Caco-2 (cell line): Measurements from ENCODE around the gene SLC47A2. TPM values are rescaled to one million over a fixed set of nuclear protein-coding genes. Genes with fewer than 3 reads are reported as not detected.

Experiments
- BruUV-seq: library from RNA; stranded (reverse); fragments of 400-500 nt; replicated peaks from 2 replicates; lab custom pipeline; 2021; lab: Mats Ljungman, UMichigan
- CTCF ChIA-PET: fragments of 300-600 bp; sonication (Branson Sonifier 250); formaldehyde crosslinking; loops from one replicate; lab custom pipeline; 2022; ENCODE audit warnings: antibody characterized with exemption; lab: Charles Lee
- POLR2A ChIA-PET: fragments of 300-600 bp; sonication (Branson Sonifier 250); formaldehyde crosslinking; loops from one replicate; lab custom pipeline; 2022; ENCODE audit warnings: antibody characterized with exemption; lab: Charles Lee
- DNase-seq, 2 experiments: peaks; one replicate each; pipeline versions ENCODE4 v3.0.0 to v3.0.0-alpha.2; 2020 to 2022
- H3K27me3 ChIP-seq: replicated peaks from 2 replicates; pipeline ENCODE4 v1.6.0; 2011; ENCODE audit warnings: low read length; ENCODE audit not compliant: control insufficient read depth, insufficient read depth
- H3K36me3 ChIP-seq: 2 replicates; pipeline ENCODE4 v1.5.1; 2011; ENCODE audit warnings: low read length; ENCODE audit not compliant: control insufficient read depth, insufficient read depth
- H3K4me1 ChIP-seq: fragments of 250-450 bp; sonication (Bioruptor Pico); 2 replicates; pipeline ENCODE4 v1.5.1; 2020; ENCODE audit warnings: mild to moderate bottlenecking
- H3K4me3 ChIP-seq: 2 replicates; pipeline ENCODE4 v1.5.1; 2011; ENCODE audit warnings: low read depth, mild to moderate bottlenecking, control low read depth, low read length
- H3K9me3 ChIP-seq: fragments of 250-450 bp; sonication (Bioruptor Pico); 2 replicates; pipeline ENCODE4 v1.5.1; 2020; ENCODE audit warnings: mild to moderate bottlenecking, moderate library complexity
- H3K27ac Mint-ChIP-seq: one replicate; pipeline ENCODE4 v1.8.0; 2022; ENCODE audit warnings: mixed read lengths; ENCODE audit not compliant: unreplicated experiment
- H3K27me3 Mint-ChIP-seq: one replicate; pipeline ENCODE4 v1.8.0; 2022; ENCODE audit warnings: mixed read lengths; ENCODE audit not compliant: insufficient read depth, unreplicated experiment
- H3K36me3 Mint-ChIP-seq: one replicate; pipeline ENCODE4 v1.8.0; 2022; ENCODE audit warnings: mild to moderate bottlenecking, mixed read lengths; ENCODE audit not compliant: insufficient read depth, unreplicated experiment
- H3K4me1 Mint-ChIP-seq: one replicate; pipeline ENCODE4 v1.8.0; 2022; ENCODE audit warnings: low read depth, mixed read lengths; ENCODE audit not compliant: unreplicated experiment
- H3K4me3 Mint-ChIP-seq: one replicate; pipeline ENCODE4 v1.8.0; 2022; ENCODE audit warnings: mild to moderate bottlenecking, moderate library complexity, mixed read lengths; ENCODE audit not compliant: unreplicated experiment
- H3K9me3 Mint-ChIP-seq: one replicate; pipeline ENCODE4 v1.8.0; 2022; ENCODE audit warnings: mixed read lengths; ENCODE audit not compliant: unreplicated experiment
- intact Hi-C: fragments of 100-400 bp; cut with micrococcal nuclease; formaldehyde crosslinking; loops from one replicate; pipeline ENCODE4 v1.10.0; 2022; ENCODE audit not compliant: unreplicated experiment
- total RNA-seq: library from RNA; stranded (reverse); gene quantifications from 2 replicates; pipeline ENCODE4 v1.2.3, GENCODE V29; 2022
- TF ChIP-seq, protein P1 (sequence below), 2 experiments: fragments of 200-600 bp in 1 of 2; IDR thresholded peaks; 1 replicate in 1 of 2; 2 replicates in 1 of 2; pipeline versions ENCODE4 v1.5.1 to v1.8.0; 2011 to 2022; ENCODE audit warnings: antibody characterized with exemption in 1 of 2, control low read depth in 1 of 2, inconsistent platforms in 1 of 2, low read depth in 1 of 2, low read length in 1 of 2, mild to moderate bottlenecking in 1 of 2, moderate library complexity in 1 of 2; ENCODE audit not compliant: insufficient read depth in 1 of 2, severe bottlenecking in 1 of 2, unreplicated experiment in 1 of 2

The SLC47A2 gene
- total RNA-seq, 1 experiment from 2014 or later = 0.20 TPM

GRCh38 chr17:19647697-19648474, 68.5 kb downstream of the SLC47A2 start:
- Histone ChIP-seq H3K36me3 (no peaks in the 10 kb centered on the region), H3K9me3 (no peaks in the 10 kb centered on the region), H3K4me1 (peaks cover 67% of the 10 kb centered on the region), H3K27me3 (no peaks in the 10 kb centered on the region), H3K4me3 (peak overlapping the region; percentile 60)
- H3K9me3 Mint-ChIP-seq = no peaks in the 10 kb centered on the region
- H3K27ac Mint-ChIP-seq = peak overlapping the region; percentile 99
- peaks cover 33% of the 10 kb centered on the region for H3K36me3 Mint-ChIP-seq
- peak overlapping the region; percentile 99 for H3K4me3 Mint-ChIP-seq
- CTCF ChIA-PET = interaction anchor here (0.6 to 2.9 kb wide), 25 partner anchors 9 to 285 kb away, joined by 3 to 70 read pairs (median 5); partner anchors contain the start of gene B9D1
- POLR2A ChIA-PET = interaction anchor here (0.6 to 3.1 kb wide), 7 partner anchors 12 to 270 kb away, joined by 3 to 36 read pairs (median 6); partner anchors contain the start of gene MAPK7
- TSS peak; percentile 80 for BruUV-seq
- H3K27me3 Mint-ChIP-seq = no peaks in the 10 kb centered on the region
- DNase-seq = peak; percentile 59 to 71
- H3K4me1 Mint-ChIP-seq = peaks cover 52% of the 10 kb centered on the region
- TF ChIP-seq, protein P1, sequence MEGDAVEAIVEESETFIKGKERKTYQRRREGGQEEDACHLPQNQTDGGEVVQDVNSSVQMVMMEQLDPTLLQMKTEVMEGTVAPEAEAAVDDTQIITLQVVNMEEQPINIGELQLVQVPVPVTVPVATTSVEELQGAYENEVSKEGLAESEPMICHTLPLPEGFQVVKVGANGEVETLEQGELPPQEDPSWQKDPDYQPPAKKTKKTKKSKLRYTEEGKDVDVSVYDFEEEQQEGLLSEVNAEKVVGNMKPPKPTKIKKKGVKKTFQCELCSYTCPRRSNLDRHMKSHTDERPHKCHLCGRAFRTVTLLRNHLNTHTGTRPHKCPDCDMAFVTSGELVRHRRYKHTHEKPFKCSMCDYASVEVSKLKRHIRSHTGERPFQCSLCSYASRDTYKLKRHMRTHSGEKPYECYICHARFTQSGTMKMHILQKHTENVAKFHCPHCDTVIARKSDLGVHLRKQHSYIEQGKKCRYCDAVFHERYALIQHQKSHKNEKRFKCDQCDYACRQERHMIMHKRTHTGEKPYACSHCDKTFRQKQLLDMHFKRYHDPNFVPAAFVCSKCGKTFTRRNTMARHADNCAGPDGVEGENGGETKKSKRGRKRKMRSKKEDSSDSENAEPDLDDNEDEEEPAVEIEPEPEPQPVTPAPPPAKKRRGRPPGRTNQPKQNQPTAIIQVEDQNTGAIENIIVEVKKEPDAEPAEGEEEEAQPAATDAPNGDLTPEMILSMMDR (IDR thresholded peaks at IDR 0.05; ENCODE audit: insufficient read depth in 1 of 2, low read depth in 1 of 2, low read length in 1 of 2, severe bottlenecking in 1 of 2, unreplicated experiment in 1 of 2) = no peak
- intact Hi-C loops = loop anchor here (1.0 to 5.0 kb wide), 5 partner anchors 24 to 139 kb away; no protein-coding TSS in a partner anchor

DNA sequence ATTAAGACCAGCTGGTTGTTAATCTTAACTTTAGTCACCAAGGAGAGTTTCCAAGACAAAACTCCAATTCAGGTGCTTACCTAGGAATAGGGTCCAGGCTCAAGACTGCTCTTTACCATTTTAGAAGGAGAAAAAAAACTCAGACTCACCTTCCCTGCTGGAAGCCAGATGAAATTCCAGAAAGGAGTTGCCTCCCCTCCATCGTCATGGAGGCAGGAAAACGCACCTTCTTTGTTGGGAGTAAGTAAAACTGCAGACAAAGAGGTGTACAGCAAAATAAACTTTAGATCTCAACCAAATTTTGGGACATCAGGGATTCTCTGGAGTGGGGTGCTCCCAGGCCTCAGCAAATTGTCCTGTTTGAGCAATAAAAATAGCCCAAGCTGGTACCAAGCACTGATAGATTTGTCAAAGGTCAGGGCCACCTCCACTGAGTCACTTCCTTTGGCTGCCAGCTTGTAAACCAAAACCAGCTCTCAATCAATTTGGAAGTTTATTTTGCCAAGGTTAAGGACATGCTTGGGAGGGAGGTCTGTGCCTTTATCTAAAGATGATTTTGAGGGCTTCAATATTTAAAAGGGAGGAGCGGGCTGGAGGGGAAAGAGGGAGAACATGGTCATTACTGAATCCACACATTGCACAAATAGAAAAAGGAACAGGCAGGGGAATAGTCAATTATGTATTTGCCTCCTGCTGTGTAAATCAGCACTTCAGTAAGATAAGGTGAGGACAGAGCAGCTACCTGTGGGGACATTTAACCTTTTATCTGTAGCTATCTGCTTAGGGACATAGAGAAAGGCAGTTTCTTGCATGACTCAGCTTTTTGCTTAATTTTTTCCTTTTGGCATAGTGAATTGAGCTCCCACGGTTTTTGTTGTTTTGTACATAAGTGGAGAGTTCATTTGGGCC, 69.3 kb downstream of the SLC47A2 start:
- Mint-ChIP-seq H3K4me1 (peaks cover 57% of the 10 kb centered on the region), H3K9me3 (no peaks in the 10 kb centered on the region), H3K36me3 (peaks cover 28% of the 10 kb centered on the region), H3K27ac (peak overlapping the region; percentile 99), H3K4me3 (peak overlapping the region; percentile 99), H3K27me3 (no peaks in the 10 kb centered on the region)
- Histone ChIP-seq H3K9me3 (no peaks in the 10 kb centered on the region), H3K4me1 (peaks cover 75% of the 10 kb centered on the region), H3K27me3 (no peaks in the 10 kb centered on the region), H3K36me3 (no peaks in the 10 kb centered on the region), H3K4me3 (peak overlapping the region; percentile 60; the same call in 1 of the 2 replicates)
- intact Hi-C loops = loop anchor here (5.0 kb wide), 2 partner anchors 55 to 95 kb away; no protein-coding TSS in a partner anchor
- BruUV-seq = no TSS peak
- ChIA-PET POLR2A (interaction anchor here (3.1 kb wide), 1 partner anchor 25 kb away, joined by 36 read pairs; no protein-coding TSS in a partner anchor), CTCF (interaction anchor here (0.7 to 2.9 kb wide), 7 partner anchors 13 to 119 kb away, joined by 3 to 70 read pairs (median 4); no protein-coding TSS in a partner anchor)
- DNase-seq = peak in 1 of 2 experiments; percentile 36
- TF ChIP-seq, protein P1 (IDR thresholded peaks at IDR 0.05; ENCODE audit: insufficient read depth in 1 of 2, low read depth in 1 of 2, low read length in 1 of 2, severe bottlenecking in 1 of 2, unreplicated experiment in 1 of 2) = no peak
